MCF 10A (cell line): ENCODE measurements around the gene GSDMA. TPM values are rescaled to one million over a fixed set of nuclear protein-coding genes. Genes with fewer than 3 reads are reported as not detected.

Experiments used
- BruUV-seq: library from RNA; stranded (reverse); fragments of 400-500 nt; replicated peaks from 2 replicates; lab custom pipeline; 2021; lab: Mats Ljungman, UMichigan
- CTCF ChIA-PET: fragments of 300-600 bp; sonication (Branson Sonifier 250); formaldehyde crosslinking; extraction: SDS; loops from one replicate; lab custom pipeline; 2021; ENCODE audit warnings: antibody characterized with exemption, inconsistent platforms; lab: Yijun Ruan, JAX
- POLR2A ChIA-PET: fragments of 300-600, 350-650 bp; sonication (Branson Sonifier 250); formaldehyde crosslinking; extraction: SDS; loops from one replicate; lab custom pipeline; 2020; ENCODE audit warnings: antibody characterized with exemption, inconsistent platforms; lab: Yijun Ruan, JAX
- DNase-seq: peaks from one replicate; pipeline ENCODE4 v3.0.0-alpha.2; 2018; ENCODE audit not compliant: unreplicated experiment
- H3K27ac Mint-ChIP-seq: one replicate; pipeline ENCODE4 v1.8.0; 2022; ENCODE audit warnings: mild to moderate bottlenecking, low read depth, mixed read lengths; ENCODE audit not compliant: unreplicated experiment
- H3K27me3 Mint-ChIP-seq: one replicate; pipeline ENCODE4 v1.8.0; 2022; ENCODE audit warnings: mixed read lengths; ENCODE audit not compliant: insufficient read depth, unreplicated experiment
- H3K36me3 Mint-ChIP-seq: one replicate; pipeline ENCODE4 v1.8.0; 2022; ENCODE audit warnings: mild to moderate bottlenecking, moderate library complexity, mixed read lengths; ENCODE audit not compliant: insufficient read depth, unreplicated experiment
- H3K4me1 Mint-ChIP-seq: one replicate; pipeline ENCODE4 v1.8.0; 2022; ENCODE audit warnings: mixed read lengths; ENCODE audit not compliant: insufficient read depth, unreplicated experiment
- H3K4me3 Mint-ChIP-seq: one replicate; pipeline ENCODE4 v1.8.0; 2022; ENCODE audit warnings: mild to moderate bottlenecking, moderate library complexity, mixed read lengths; ENCODE audit not compliant: unreplicated experiment
- H3K9me3 Mint-ChIP-seq: one replicate; pipeline ENCODE4 v1.8.0; 2022; ENCODE audit warnings: mixed read lengths; ENCODE audit not compliant: unreplicated experiment
- CTCF ChIP-seq: fragments of 200-600 bp; IDR thresholded peaks from one replicate; pipeline ENCODE4 v1.8.0; 2022; ENCODE audit warnings: antibody characterized with exemption, mild to moderate bottlenecking; ENCODE audit not compliant: unreplicated experiment
- intact Hi-C: fragments of 100-400 bp; cut with micrococcal nuclease; formaldehyde crosslinking; loops from 2 replicates; pipeline ENCODE4 v1.14.1; 2022
- total RNA-seq: library from RNA; stranded (reverse); gene quantifications from 2 replicates; pipeline ENCODE4 v1.2.3, GENCODE V29; 2022

GSDMA gene
- total RNA-seq, 1 experiment from 2014 or later: 0.77 TPM

GRCh38 chr17:39951924-39952679, 10.7 kb upstream of the GSDMA start:
- no peak overlapping the region for H3K27ac Mint-ChIP-seq

GRCh38 chr17:39952680-39953470, 9.9 kb upstream of the GSDMA start:
- H3K27me3 Mint-ChIP-seq: peaks cover 22% of the 10 kb centered on the region
- H3K4me1 Mint-ChIP-seq: no peaks in the 10 kb centered on the region
- H3K36me3 Mint-ChIP-seq: no peaks in the 10 kb centered on the region
- DNase-seq: peak; percentile 92
- CTCF ChIA-PET: interaction anchor here (1.1 kb wide), 1 partner anchor 74 kb away, joined by 3 read pairs; no protein-coding TSS in a partner anchor
- H3K9me3 Mint-ChIP-seq: no peaks in the 10 kb centered on the region
- TF ChIP-seq CTCF: no peak
- POLR2A ChIA-PET: interaction anchor here (3.4 kb wide), 1 partner anchor 27 kb away, joined by 24 read pairs; the partner anchor contains the start of gene PSMD3
- H3K4me3 Mint-ChIP-seq: peak overlapping the region; percentile 62
- BruUV-seq: no TSS peak
- intact Hi-C loops: no loop called here
- no peak overlapping the region for H3K27ac Mint-ChIP-seq

More at GRCh38 chr17:39951924-39952679, 10.7 kb upstream of the GSDMA start:
- no peak for TF ChIP-seq CTCF
- ChIA-PET POLR2A (interaction anchor here (3.4 kb wide), 1 partner anchor 28 kb away, joined by 24 read pairs; the partner anchor contains the start of gene PSMD3), CTCF (no interaction called here)
- Mint-ChIP-seq H3K4me3 (peak overlapping the region; percentile 62), H3K4me1 (no peaks in the 10 kb centered on the region), H3K36me3 (no peaks in the 10 kb centered on the region), H3K9me3 (no peaks in the 10 kb centered on the region), H3K27me3 (peaks cover 22% of the 10 kb centered on the region)
- intact Hi-C loops: no loop called here
- BruUV-seq: no TSS peak
- DNase-seq: no peak

- intact Hi-C loops: no loop called here
- Mint-ChIP-seq H3K27ac (no peak overlapping the region), H3K36me3 (no peaks in the 10 kb centered on the region), H3K27me3 (peaks cover 22% of the 10 kb centered on the region), H3K4me3 (peak overlapping the region; percentile 62), H3K4me1 (no peaks in the 10 kb centered on the region), H3K9me3 (no peaks in the 10 kb centered on the region)
- DNase-seq: no peak
- ChIA-PET CTCF (interaction anchor here (0.6 to 1.1 kb wide), 4 partner anchors 24 to 649 kb away, joined by 3 to 4 read pairs (median 3); no protein-coding TSS in a partner anchor), POLR2A (interaction anchor here (3.4 kb wide), 1 partner anchor 26 kb away, joined by 24 read pairs; the partner anchor contains the start of gene PSMD3)
- TF ChIP-seq CTCF: no peak
- BruUV-seq: no TSS peak
Observed at GRCh38 chr17:39953471-39953888, 9.3 kb upstream of the GSDMA start.
